Suprapubic skin (tissue), 4 donors: ENCODE measurements around the gene LRMDA.

ENCODE experiments used
- EP300 ChIP-seq: sonication (generic); formaldehyde crosslinking; IDR thresholded peaks from one replicate; pipeline ENCODE4 v1.6.1; 2017; ENCODE audit warnings: antibody characterized with exemption
- POLR2A ChIP-seq, 2 donors: fragments of 450-650 bp; IDR thresholded peaks; one replicate each; pipeline ENCODE4 v1.6.1; 2017; ENCODE audit warnings: antibody characterized with exemption in 2 of 2, mild to moderate bottlenecking in 2 of 2, moderate library complexity in 2 of 2
- POLR2AphosphoS5 ChIP-seq, 3 donors: sonication (generic); formaldehyde crosslinking; IDR thresholded peaks; one replicate each; pipeline ENCODE4 v1.6.1; 2017; ENCODE audit warnings: antibody characterized with exemption in 3 of 3
- TF ChIP-seq, protein P1 (sequence below), 2 donors: fragments of 200-600 bp in 1 of 2; fragments of 450-650 bp in 1 of 2; sonication (generic) in 1 of 2; IDR thresholded peaks; one replicate each; pipeline ENCODE4 v1.5.1; 2016 to 2019; ENCODE audit warnings: antibody characterized with exemption in 2 of 2, mild to moderate bottlenecking in 1 of 2, moderate library complexity in 1 of 2

DNA sequence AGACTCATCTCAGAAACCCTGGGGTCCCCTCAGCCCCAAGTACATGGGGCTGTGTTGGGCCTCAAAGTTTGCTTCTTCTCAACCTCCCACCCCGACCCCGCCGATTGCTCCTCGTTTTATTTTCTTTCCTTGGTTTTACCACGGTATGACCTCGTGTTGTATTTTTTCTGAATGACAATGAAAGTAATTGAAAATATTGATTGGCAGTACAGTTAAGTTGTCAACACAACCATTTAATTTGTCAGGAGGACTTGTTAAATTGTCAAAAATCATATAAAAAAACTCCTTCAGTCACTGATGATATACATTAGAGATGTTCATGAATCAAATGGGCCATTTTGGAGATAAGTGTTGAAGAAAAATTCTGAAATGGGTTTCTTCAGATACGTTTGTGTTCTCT lies 520.7 kb downstream of the LRMDA start:
- TF ChIP-seq, protein P1, sequence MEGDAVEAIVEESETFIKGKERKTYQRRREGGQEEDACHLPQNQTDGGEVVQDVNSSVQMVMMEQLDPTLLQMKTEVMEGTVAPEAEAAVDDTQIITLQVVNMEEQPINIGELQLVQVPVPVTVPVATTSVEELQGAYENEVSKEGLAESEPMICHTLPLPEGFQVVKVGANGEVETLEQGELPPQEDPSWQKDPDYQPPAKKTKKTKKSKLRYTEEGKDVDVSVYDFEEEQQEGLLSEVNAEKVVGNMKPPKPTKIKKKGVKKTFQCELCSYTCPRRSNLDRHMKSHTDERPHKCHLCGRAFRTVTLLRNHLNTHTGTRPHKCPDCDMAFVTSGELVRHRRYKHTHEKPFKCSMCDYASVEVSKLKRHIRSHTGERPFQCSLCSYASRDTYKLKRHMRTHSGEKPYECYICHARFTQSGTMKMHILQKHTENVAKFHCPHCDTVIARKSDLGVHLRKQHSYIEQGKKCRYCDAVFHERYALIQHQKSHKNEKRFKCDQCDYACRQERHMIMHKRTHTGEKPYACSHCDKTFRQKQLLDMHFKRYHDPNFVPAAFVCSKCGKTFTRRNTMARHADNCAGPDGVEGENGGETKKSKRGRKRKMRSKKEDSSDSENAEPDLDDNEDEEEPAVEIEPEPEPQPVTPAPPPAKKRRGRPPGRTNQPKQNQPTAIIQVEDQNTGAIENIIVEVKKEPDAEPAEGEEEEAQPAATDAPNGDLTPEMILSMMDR (IDR thresholded peaks at IDR 0.05) = no peak
- TF ChIP-seq POLR2AphosphoS5 (IDR thresholded peaks at IDR 0.05) = no peak
- TF ChIP-seq EP300 = no peak
- no peak for TF ChIP-seq POLR2A (IDR thresholded peaks at IDR 0.05)
